CD8-positive, alpha-beta memory T cell (primary cell): Measurements from ENCODE around the gene ZNF609. TPM values are rescaled to one million over a fixed set of nuclear protein-coding genes. Genes with fewer than 3 reads are reported as not detected.

Experiments
- CTCF ChIA-PET: fragments of 350-600 bp; sonication (Branson Sonifier 250); formaldehyde crosslinking; loops from one replicate; lab custom pipeline; 2021; ENCODE audit warnings: antibody characterized with exemption; lab: Charles Lee
- POLR2A ChIA-PET: fragments of 350-600 bp; sonication (Branson Sonifier 250); formaldehyde crosslinking; loops from one replicate; lab custom pipeline; 2021; ENCODE audit warnings: antibody characterized with exemption; lab: Charles Lee
- DNase-seq, 5 donors: peaks; one replicate each; pipeline versions ENCODE4 v3.0.0 to v3.0.0-alpha.2; 2020 to 2022; ENCODE audit warnings: mixed read lengths in 1 of 5
- H3K27ac ChIP-seq: one replicate; pipeline ENCODE4 v1.7.0; 2013; ENCODE audit warnings: low read depth, mild to moderate bottlenecking, low read length, moderate library complexity
- H3K27me3 ChIP-seq: 2 replicates; pipeline ENCODE4 v1.7.0; 2013; ENCODE audit warnings: low read length, mild to moderate bottlenecking; ENCODE audit not compliant: insufficient read depth, poor library complexity, severe bottlenecking
- H3K36me3 ChIP-seq: 2 replicates; pipeline ENCODE4 v1.7.0; 2013; ENCODE audit warnings: mild to moderate bottlenecking, low read length, moderate library complexity; ENCODE audit not compliant: insufficient read depth
- H3K4me1 ChIP-seq: 2 replicates; pipeline ENCODE4 v1.7.0; 2013; ENCODE audit warnings: mild to moderate bottlenecking, low read length, moderate library complexity; ENCODE audit not compliant: insufficient read depth
- H3K4me3 ChIP-seq: 2 replicates; pipeline ENCODE4 v1.7.0; 2013; ENCODE audit warnings: mild to moderate bottlenecking, low read length
- H3K9me3 ChIP-seq: 2 replicates; pipeline ENCODE4 v1.7.0; 2013; ENCODE audit warnings: mild to moderate bottlenecking, low read length
- H3K27ac Mint-ChIP-seq, 8 donors: one replicate each; pipeline ENCODE4 v1.8.0; 2020 to 2021; ENCODE audit warnings: mixed read lengths in 8 of 8, mild to moderate bottlenecking in 6 of 8, inconsistent platforms in 3 of 8, moderate library complexity in 3 of 8
- H3K27me3 Mint-ChIP-seq, 2 donors: one replicate each; pipeline ENCODE4 v1.8.0; 2020 to 2021; ENCODE audit warnings: mixed read lengths in 2 of 2, mild to moderate bottlenecking in 1 of 2, moderate library complexity in 1 of 2
- H3K36me3 Mint-ChIP-seq, 3 donors: one replicate each; pipeline ENCODE4 v1.8.0; 2020 to 2021; ENCODE audit warnings: mixed read lengths in 3 of 3, inconsistent platforms in 1 of 3, mild to moderate bottlenecking in 1 of 3
- H3K4me1 Mint-ChIP-seq, 3 donors: one replicate each; pipeline ENCODE4 v1.8.0; 2020 to 2021; ENCODE audit warnings: mixed read lengths in 3 of 3, inconsistent platforms in 1 of 3, mild to moderate bottlenecking in 1 of 3
- H3K4me3 Mint-ChIP-seq, 7 donors: one replicate each; pipeline ENCODE4 v1.8.0; 2020 to 2021; ENCODE audit warnings: mixed read lengths in 7 of 7, mild to moderate bottlenecking in 6 of 7, moderate library complexity in 4 of 7, inconsistent platforms in 2 of 7
- H3K9me3 Mint-ChIP-seq, 5 donors: one replicate each; pipeline ENCODE4 v1.8.0; 2020 to 2022; ENCODE audit warnings: mixed read lengths in 5 of 5, mild to moderate bottlenecking in 3 of 5, moderate library complexity in 2 of 5, inconsistent platforms in 1 of 5
- polyA plus RNA-seq: library from polyadenylated mRNA; unstranded; fragments of 300-500 nt; fragmentation: Illumina TruSeq; gene quantifications from one replicate; pipeline ENCODE4 v1.2.3, GENCODE V29; 2021
- total RNA-seq, 2 experiments: library from RNA; stranded (reverse); gene quantifications; one replicate each; pipeline ENCODE4 v1.2.3, GENCODE V29; 2021

The ZNF609 gene
- total and polyA plus RNA-seq, 3 experiments from 2014 or later, result 10.7 to 38.9 (median 38.0) TPM

- H3K9me3 Mint-ChIP-seq, result no peaks in the 10 kb centered on the region
- POLR2A ChIA-PET, result no interaction called here
- H3K27ac ChIP-seq, result no peak overlapping the region
- H3K27ac Mint-ChIP-seq, result peak overlapping the region in 2 of 8 donors; percentile 17 to 72
- H3K4me3 ChIP-seq, result no peak overlapping the region
- H3K36me3 ChIP-seq, result peaks cover 27% of the 10 kb centered on the region
- no peaks in the 10 kb centered on the region for H3K27me3 Mint-ChIP-seq
- no peaks in the 10 kb centered on the region for H3K9me3 ChIP-seq
- peaks cover 0 to 64% (median 12%) of the 10 kb centered on the region in 3 donors for H3K36me3 Mint-ChIP-seq
- H3K4me1 Mint-ChIP-seq, result peaks cover 14 to 41% (median 23%) of the 10 kb centered on the region in 3 donors
- CTCF ChIA-PET, result interaction anchor here (1.2 kb wide), 1 partner anchor 14 kb away, joined by 3 read pairs; no protein-coding TSS in a partner anchor
- no peak overlapping the region for H3K4me3 Mint-ChIP-seq
- H3K27me3 ChIP-seq, result no peaks in the 10 kb centered on the region
- DNase-seq, result no peak
- no peaks in the 10 kb centered on the region for H3K4me1 ChIP-seq
Observed at GRCh38 chr15:64693134-64693533, 232.8 kb downstream of the ZNF609 start.

GRCh38 chr15:64694816-64695215 lies 234.4 kb downstream of the ZNF609 start:
- H3K36me3 Mint-ChIP-seq, result peaks cover 0 to 48% (median 9%) of the 10 kb centered on the region in 3 donors
- peaks cover 31 to 58% (median 39%) of the 10 kb centered on the region in 3 donors for H3K4me1 Mint-ChIP-seq
- POLR2A ChIA-PET, result interaction anchor here (0.6 kb wide), 1 partner anchor 545 kb away, joined by 3 read pairs; no protein-coding TSS in a partner anchor
- Histone ChIP-seq H3K4me3 (no peak overlapping the region), H3K27ac (no peak overlapping the region), H3K27me3 (no peaks in the 10 kb centered on the region), H3K4me1 (peaks cover 14% of the 10 kb centered on the region), H3K36me3 (peaks cover 19% of the 10 kb centered on the region), H3K9me3 (no peaks in the 10 kb centered on the region)
- no peaks in the 10 kb centered on the region for H3K27me3 Mint-ChIP-seq
- DNase-seq, result no peak
- CTCF ChIA-PET, result no interaction called here
- no peaks in the 10 kb centered on the region for H3K9me3 Mint-ChIP-seq
- H3K27ac Mint-ChIP-seq, result peak overlapping the region in 3 of 8 donors; percentile 50 to 63 (median 53)
- H3K4me3 Mint-ChIP-seq, result no peak overlapping the region

- no peaks in the 10 kb centered on the region for H3K27me3 ChIP-seq
- peaks cover 22% of the 10 kb centered on the region for H3K4me1 ChIP-seq
- Mint-ChIP-seq H3K27me3 (no peaks in the 10 kb centered on the region), H3K9me3 (no peaks in the 10 kb centered on the region), H3K4me3 (no peak overlapping the region), H3K4me1 (peaks cover 39 to 65% (median 46%) of the 10 kb centered on the region in 3 donors), H3K36me3 (peaks cover 0 to 44% (median 10%) of the 10 kb centered on the region in 3 donors), H3K27ac (peak overlapping the region in 2 of 8 donors; percentile 28 to 78)
- no peak for DNase-seq
- peaks cover 11% of the 10 kb centered on the region for H3K36me3 ChIP-seq
- CTCF ChIA-PET, result interaction anchor here (1.6 to 2.2 kb wide), 2 partner anchors 9 to 32 kb away, joined by 4 to 9 read pairs; no protein-coding TSS in a partner anchor
- H3K27ac ChIP-seq, result peak overlapping the region; percentile 38
- POLR2A ChIA-PET, result no interaction called here
- H3K9me3 ChIP-seq, result no peaks in the 10 kb centered on the region
- H3K4me3 ChIP-seq, result no peak overlapping the region
Observed at GRCh38 chr15:64695561-64695992, 235.2 kb downstream of the ZNF609 start.

- H3K27me3 ChIP-seq, result no peaks in the 10 kb centered on the region
- ChIA-PET POLR2A (no interaction called here), CTCF (interaction anchor here (1.4 to 2.2 kb wide), 3 partner anchors 10 to 269 kb away, joined by 3 to 9 read pairs (median 4); no protein-coding TSS in a partner anchor)
- H3K27ac Mint-ChIP-seq, result peak overlapping the region in 2 of 8 donors; percentile 43 to 86
- H3K4me1 Mint-ChIP-seq, result peaks cover 48 to 70% (median 51%) of the 10 kb centered on the region in 3 donors
- no peaks in the 10 kb centered on the region for H3K27me3 Mint-ChIP-seq
- H3K9me3 ChIP-seq, result no peaks in the 10 kb centered on the region
- no peak overlapping the region for H3K4me3 Mint-ChIP-seq
- H3K27ac ChIP-seq, result peak overlapping the region; percentile 38
- no peak overlapping the region for H3K4me3 ChIP-seq
- H3K9me3 Mint-ChIP-seq, result no peaks in the 10 kb centered on the region
- peaks cover 10% of the 10 kb centered on the region for H3K36me3 ChIP-seq
- DNase-seq, result no peak
- H3K4me1 ChIP-seq, result peaks cover 31% of the 10 kb centered on the region
- peaks cover 0 to 37% (median 5%) of the 10 kb centered on the region in 3 donors for H3K36me3 Mint-ChIP-seq
Observed at GRCh38 chr15:64696481-64696880, 236.1 kb downstream of the ZNF609 start.

- no peak overlapping the region for H3K27ac ChIP-seq
- ChIA-PET CTCF (interaction anchor here (0.6 to 1.4 kb wide), 5 partner anchors 12 to 1228 kb away, joined by 3 to 5 read pairs (median 3); no protein-coding TSS in a partner anchor), POLR2A (no interaction called here)
- peaks cover 43% of the 10 kb centered on the region for H3K4me1 ChIP-seq
- peaks cover 0 to 31% (median 5%) of the 10 kb centered on the region in 3 donors for H3K36me3 Mint-ChIP-seq
- H3K9me3 Mint-ChIP-seq, result no peaks in the 10 kb centered on the region
- H3K27me3 ChIP-seq, result no peaks in the 10 kb centered on the region
- peak overlapping the region in 2 of 7 donors; percentile 6 to 62 for H3K4me3 Mint-ChIP-seq
- peaks cover 60 to 79% (median 62%) of the 10 kb centered on the region in 3 donors for H3K4me1 Mint-ChIP-seq
- DNase-seq, result no peak
- H3K9me3 ChIP-seq, result no peaks in the 10 kb centered on the region
- peaks cover 6% of the 10 kb centered on the region for H3K36me3 ChIP-seq
- H3K4me3 ChIP-seq, result no peak overlapping the region
- H3K27me3 Mint-ChIP-seq, result no peaks in the 10 kb centered on the region
- H3K27ac Mint-ChIP-seq, result peak overlapping the region; percentile 0 to 96 (median 40)
Observed at GRCh38 chr15:64697911-64698369, 237.6 kb downstream of the ZNF609 start.

- Mint-ChIP-seq H3K27me3 (no peaks in the 10 kb centered on the region), H3K9me3 (no peaks in the 10 kb centered on the region), H3K4me1 (peaks cover 67 to 83% (median 69%) of the 10 kb centered on the region in 3 donors), H3K27ac (peak overlapping the region; percentile 3 to 83 (median 38)), H3K4me3 (peak overlapping the region in 2 of 7 donors; percentile 4 to 62), H3K36me3 (peaks cover 0 to 24% (median 5%) of the 10 kb centered on the region in 3 donors)
- Histone ChIP-seq H3K36me3 (no peaks in the 10 kb centered on the region), H3K9me3 (no peaks in the 10 kb centered on the region), H3K4me3 (no peak overlapping the region), H3K4me1 (peaks cover 47% of the 10 kb centered on the region), H3K27ac (no peak overlapping the region), H3K27me3 (no peaks in the 10 kb centered on the region)
- POLR2A ChIA-PET, result no interaction called here
- no peak for DNase-seq
- CTCF ChIA-PET, result interaction anchor here (1.2 kb wide), 1 partner anchor 29 kb away, joined by 5 read pairs; no protein-coding TSS in a partner anchor
Observed at GRCh38 chr15:64698823-64699222, 238.4 kb downstream of the ZNF609 start.

GRCh38 chr15:64699751-64700388 lies 239.5 kb downstream of the ZNF609 start:
- H3K4me1 Mint-ChIP-seq, result peaks cover 68 to 83% (median 69%) of the 10 kb centered on the region in 3 donors
- no peaks in the 10 kb centered on the region for H3K36me3 ChIP-seq
- H3K27me3 Mint-ChIP-seq, result no peaks in the 10 kb centered on the region
- no peaks in the 10 kb centered on the region for H3K9me3 Mint-ChIP-seq
- H3K4me3 ChIP-seq, result no peak overlapping the region
- H3K27ac ChIP-seq, result no peak overlapping the region
- ChIA-PET POLR2A (no interaction called here), CTCF (interaction anchor here (1.3 kb wide), 1 partner anchor 28 kb away, joined by 6 read pairs; no protein-coding TSS in a partner anchor)
- H3K27ac Mint-ChIP-seq, result peak overlapping the region in 6 of 8 donors; percentile 32 to 81 (median 62)
- peak overlapping the region in 5 of 7 donors; percentile 27 to 91 (median 48) for H3K4me3 Mint-ChIP-seq
- no peaks in the 10 kb centered on the region for H3K9me3 ChIP-seq
- H3K27me3 ChIP-seq, result no peaks in the 10 kb centered on the region
- DNase-seq, result no peak
- peaks cover 48% of the 10 kb centered on the region for H3K4me1 ChIP-seq
- peaks cover 0 to 19% (median 5%) of the 10 kb centered on the region in 3 donors for H3K36me3 Mint-ChIP-seq
